ENCODE measurements around the gene TIMM29.

DNA sequence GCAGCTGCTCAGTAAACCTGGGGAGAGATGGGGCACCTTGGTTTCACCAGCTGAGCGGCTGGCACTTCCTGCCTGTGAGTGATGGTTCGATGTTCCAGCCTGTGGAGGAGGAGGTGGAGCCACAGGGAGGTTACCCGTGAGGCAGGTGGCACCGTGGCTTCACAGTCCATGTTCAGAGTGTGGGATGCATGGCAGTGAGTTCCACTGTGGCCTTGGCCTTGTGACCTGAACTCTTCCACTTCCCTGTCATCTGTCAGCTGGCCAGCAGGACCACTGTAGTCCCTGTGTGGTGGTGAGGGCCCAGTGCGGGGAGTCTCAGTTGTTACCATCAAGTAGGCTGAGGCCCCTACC, 49.1 kb downstream of the TIMM29 start:
- TF ChIP-seq, protein P1, sequence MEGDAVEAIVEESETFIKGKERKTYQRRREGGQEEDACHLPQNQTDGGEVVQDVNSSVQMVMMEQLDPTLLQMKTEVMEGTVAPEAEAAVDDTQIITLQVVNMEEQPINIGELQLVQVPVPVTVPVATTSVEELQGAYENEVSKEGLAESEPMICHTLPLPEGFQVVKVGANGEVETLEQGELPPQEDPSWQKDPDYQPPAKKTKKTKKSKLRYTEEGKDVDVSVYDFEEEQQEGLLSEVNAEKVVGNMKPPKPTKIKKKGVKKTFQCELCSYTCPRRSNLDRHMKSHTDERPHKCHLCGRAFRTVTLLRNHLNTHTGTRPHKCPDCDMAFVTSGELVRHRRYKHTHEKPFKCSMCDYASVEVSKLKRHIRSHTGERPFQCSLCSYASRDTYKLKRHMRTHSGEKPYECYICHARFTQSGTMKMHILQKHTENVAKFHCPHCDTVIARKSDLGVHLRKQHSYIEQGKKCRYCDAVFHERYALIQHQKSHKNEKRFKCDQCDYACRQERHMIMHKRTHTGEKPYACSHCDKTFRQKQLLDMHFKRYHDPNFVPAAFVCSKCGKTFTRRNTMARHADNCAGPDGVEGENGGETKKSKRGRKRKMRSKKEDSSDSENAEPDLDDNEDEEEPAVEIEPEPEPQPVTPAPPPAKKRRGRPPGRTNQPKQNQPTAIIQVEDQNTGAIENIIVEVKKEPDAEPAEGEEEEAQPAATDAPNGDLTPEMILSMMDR (IDR thresholded peaks at IDR 0.05): no peak
- no peak for TF ChIP-seq POLR2A (IDR thresholded peaks at IDR 0.05)

All from uterus (tissue), 2 donors.